Stimulated activated CD8-positive, alpha-beta memory T cell treated with anti-CD3 and anti-CD28 coated beads, Interleukin-4, amount 100 ng/mL, for 1 hour (primary cell): ENCODE data around the gene RFPL1.
A peak's percentile ranks its signal among the peaks of the same experiment; 100 is the strongest.

Experiments used
- DNase-seq, 2 donors: peaks; one replicate each; pipeline ENCODE4 v3.0.0-alpha.2; 2020; ENCODE audit warnings: low read depth in 2 of 2, low spot score in 1 of 2

RFPL1 gene

DNA sequence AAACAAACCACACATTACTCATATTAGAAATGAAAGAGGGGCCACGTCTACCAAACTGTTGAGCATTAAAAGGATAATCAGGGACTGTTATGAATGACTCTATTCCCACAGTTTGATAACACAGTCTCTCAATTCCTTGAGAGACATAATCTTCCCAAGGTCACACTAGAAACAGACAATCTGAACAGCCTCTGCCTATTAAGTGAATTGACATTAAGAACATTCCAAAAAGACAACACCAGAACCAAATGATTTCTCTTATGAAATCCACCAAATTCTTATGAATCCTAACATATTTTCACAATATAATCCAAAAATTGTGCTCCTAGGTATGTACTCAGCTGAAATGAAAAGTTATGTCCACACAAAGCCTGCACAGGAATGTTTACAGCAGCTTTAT lies 4.6 kb downstream of the RFPL1 start:
- no peak for DNase-seq

DNA sequence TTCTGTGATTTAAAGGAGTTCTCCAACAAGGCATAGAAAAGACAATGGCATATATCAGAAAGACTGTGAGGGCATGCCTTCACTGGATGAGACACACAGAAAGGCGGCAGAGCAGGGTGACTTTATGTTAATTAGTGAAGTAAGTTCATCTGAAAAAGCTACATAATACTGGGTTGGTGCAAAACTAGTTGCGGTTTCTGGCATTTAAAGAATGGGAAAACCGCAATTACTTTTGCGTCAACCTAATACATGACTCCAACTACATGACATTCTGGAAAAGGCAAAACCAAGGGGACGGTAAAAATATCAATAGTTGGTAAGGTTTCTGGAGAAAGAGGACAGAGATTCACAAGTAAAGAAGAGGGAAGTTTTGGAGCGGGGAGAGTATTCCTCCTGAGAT lies 5.1 kb downstream of the RFPL1 start:
- no peak for DNase-seq

DNA sequence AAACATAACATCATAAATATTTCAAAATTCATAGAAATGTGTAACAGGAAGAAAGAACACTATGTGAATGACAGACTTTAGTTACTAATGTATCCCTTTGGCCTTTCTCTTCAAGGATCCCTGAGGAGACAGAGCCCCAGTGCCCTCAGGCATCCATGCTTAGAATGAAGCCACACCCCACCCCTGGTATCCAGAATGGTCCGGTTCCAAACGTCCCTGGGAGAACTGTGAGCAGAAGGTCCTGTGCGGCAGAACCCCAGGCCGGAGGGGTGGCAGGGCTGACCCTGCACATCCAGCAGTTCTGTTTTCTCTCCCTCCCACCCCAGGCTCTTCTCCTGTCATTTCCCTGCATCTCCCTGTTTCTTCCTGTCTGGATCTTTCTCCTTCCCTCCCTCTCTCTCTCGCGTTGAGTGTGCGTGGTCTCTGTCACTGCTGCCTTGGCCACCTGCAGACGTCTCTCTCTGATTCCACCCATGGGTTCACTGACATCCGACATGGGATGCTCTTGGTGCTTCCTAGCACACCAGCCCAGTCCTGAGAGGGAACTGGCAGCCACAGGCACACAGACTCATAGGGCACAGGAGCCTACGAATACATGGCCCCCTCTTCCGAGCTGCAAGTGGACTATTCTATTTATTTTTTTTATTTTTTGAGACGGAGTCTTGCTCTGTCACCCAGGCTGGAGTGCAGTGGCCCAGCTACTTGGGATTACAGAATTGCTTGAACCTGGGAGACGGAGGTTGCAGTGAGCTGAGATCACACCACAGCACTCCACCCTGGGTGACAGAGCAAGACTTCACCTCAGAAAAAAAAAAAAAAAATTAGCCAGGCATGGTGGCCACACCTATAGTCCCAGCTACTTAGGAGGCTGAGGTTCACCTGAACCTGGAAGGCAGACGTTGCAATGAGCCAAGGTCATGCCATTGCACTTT lies 5.7 kb downstream of the RFPL1 start:
- no peak for DNase-seq

- DNase-seq: no peak
Measured at GRCh38 chr22:29445508-29445907, 7.1 kb downstream of the RFPL1 start.

DNA sequence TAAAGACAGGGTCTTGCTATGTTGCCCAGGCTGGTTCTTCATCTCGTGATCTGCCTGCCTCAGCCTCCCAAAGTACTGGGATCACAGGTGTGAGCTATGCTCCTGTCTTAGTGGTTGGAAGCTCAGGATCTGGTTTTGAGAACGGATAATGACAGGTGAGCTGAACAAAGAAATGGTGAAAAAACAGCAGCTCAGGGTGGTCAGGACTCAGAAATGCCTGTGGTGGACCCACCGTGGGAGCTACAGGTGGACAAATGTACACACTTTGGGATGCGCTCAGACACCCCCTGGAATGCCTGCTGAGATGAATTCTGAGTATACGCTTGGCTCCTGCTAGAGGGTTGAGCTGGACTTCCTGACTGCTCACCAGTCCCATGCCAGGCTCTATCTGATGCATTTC lies 9.5 kb downstream of the RFPL1 start:
- DNase-seq: no peak

DNA sequence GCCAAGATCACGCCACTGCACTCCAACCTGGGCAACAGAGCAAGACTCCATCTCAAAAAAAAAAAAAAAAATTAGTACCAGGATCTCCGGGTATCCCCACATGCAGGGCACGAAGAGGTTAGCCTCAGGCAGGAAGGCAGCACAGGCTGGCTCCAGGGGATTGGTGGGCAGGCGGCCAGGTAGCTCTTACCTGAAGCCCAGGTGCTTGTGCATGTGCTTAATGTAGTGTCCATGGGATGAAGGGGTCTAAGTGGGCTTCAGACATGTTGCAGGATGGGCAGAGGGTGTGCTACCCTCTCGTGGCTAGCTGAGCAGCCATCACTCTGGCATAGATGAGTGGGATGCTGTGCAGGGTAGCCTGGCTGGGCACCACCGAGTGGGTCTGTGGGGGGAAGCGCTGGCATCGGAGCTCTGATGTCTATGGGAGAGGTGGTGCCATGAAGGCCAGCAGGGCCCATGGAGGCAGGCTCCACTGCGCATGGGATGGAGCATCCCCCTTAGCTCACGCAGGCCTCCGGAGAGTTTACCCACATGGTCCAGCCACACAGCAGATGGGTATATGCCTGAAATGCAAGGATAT lies 11.0 kb downstream of the RFPL1 start:
- no peak for DNase-seq

DNA sequence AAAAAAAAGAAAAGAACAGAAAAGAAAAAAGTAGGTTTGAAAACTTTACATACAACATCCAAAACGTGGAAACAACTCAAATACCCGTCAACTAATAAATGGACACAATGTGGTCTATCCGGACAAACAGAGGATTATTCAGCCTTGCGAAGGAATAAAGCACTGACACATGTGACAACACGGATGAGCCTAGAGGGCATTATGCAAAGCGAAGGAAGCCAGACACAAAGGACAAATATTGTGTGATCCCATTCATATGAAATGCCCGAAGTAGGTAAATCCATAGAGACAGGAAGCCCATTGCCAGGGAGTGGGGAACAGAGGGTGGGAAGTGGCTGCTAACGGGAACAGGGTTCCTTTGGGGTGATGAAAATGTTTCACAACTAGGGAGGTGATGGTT lies 11.8 kb downstream of the RFPL1 start:
- no peak for DNase-seq

GRCh38 chr22:29451863-29452262 lies 13.5 kb downstream of the RFPL1 start:
- no peak for DNase-seq

DNA sequence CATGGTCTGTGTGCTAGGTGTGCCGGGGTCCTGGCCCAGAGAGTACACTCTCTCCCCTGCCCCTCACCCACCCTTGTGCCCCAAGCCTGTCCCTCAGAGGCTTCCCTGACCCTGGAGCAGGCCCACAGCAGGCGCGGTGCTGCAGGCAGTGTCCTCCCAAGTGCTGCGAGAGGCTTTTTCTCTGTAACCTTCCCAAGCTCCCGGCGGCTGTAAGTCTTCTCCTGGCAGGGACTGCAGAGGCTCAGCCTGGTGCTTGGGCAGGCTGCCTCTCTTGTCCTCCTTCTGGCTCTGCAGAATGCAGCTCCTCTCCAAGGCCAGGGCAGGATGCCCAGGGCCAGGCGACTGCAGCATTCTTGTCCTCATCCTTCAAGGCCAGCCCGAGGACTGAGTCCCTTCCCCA lies 15.9 kb downstream of the RFPL1 start:
- no peak for DNase-seq

DNA sequence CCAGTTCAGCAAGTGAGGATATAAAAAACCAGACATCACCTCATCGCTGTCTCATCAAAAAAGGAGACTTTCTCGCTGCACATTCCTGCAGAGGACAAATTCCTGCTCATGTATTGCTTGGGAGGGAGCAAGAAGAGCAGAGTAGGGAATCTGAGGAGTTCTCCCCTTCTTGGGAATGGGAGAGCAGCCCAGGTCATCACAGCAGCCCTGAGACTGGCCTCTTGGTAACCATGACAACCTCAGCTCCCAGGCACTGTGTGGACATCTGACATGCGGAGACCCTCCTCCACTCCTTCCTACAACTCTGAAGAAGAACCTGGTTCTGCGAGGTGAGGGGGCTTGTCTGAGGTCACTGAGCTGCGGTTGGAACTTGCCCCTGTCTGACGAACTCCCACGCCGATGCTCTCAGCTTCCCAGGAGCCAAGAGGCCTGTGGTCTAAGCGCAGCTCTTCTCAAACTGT lies 17.9 kb downstream of the RFPL1 start:
- no peak for DNase-seq

DNA sequence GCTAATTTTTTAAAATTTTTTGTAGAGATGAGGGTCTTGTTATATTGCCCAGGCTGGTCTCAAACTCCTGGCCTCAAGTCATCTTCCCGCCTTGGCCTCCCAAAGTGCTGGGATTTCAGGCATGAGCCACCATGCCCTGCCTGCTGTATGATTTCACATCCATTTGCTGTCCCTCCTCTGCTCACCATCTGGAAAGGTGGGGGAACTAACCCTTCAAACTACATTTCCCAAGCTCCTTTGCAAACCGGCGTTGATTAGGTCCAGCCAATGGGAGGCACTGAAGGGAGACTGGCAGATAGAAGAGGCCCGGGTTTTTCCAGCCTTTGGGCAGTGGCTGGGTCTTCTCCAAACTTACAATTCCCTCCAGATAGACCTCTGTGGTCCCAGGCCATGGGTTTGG lies 19.3 kb downstream of the RFPL1 start:
- DNase-seq: no peak

GRCh38 chr22:29458551-29458950 lies 20.2 kb downstream of the RFPL1 start:
- DNase-seq: no peak

DNA sequence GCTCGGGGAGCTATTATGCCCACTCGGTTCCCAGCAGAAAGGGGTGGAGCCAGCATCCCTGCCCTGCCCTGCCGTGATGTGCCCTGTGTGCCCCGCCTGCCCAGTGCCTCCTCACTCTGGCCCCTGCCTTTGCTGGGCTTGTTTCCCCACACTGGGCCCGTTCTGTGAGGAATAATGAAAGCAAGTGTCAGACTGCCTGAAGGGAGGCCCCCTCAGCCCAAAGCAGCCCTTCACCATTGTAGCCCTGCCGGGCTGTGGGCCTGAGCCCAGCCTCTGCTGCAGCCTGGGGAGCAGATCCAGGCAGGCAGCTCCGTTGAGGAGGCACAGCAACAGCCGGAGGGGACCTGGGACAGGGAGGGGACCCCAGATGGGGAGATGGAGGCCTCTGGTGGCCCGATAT lies 21.4 kb downstream of the RFPL1 start:
- DNase-seq: no peak

DNA sequence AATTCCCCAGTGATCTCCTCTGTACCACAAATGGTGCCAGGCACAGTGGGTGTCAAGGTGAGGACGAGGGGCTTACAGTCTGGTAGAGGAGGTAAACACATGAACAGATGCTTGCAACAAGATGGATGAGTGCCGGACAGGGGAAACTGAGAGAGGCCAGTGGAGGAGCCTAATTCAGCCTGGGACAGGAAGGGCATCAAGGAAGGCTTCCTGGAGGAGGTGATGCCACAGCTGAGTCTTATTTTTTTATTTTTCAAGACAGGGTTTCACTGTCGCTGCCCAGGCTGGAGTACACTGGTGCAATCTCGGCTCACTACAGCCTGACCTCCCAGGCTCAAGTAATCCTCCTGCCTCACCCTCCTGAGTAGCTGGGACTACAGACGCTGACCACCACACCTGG lies 22.9 kb downstream of the RFPL1 start:
- no peak for DNase-seq

GRCh38 chr22:29463629-29464028 lies 25.2 kb downstream of the RFPL1 start:
- DNase-seq: no peak

DNA sequence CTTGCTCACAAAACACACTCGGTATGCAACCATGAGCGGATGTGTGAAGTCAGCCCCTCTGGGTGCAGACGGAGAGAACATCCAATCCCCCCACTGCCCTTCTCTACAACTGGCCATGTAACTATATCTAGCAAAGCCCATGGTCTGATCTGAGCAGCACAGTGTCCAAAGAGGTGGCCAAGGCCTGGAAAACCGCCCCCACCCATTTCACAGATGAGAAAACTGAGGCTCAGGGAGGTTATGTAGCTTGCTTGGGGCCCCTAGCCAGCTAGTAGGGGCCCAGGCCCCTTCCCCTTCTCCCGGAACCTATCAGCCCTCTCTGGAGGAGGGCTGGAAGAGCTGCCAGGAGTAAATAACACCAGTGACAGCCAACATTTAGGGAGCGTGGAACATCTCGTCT lies 26.2 kb downstream of the RFPL1 start:
- DNase-seq: no peak

DNA sequence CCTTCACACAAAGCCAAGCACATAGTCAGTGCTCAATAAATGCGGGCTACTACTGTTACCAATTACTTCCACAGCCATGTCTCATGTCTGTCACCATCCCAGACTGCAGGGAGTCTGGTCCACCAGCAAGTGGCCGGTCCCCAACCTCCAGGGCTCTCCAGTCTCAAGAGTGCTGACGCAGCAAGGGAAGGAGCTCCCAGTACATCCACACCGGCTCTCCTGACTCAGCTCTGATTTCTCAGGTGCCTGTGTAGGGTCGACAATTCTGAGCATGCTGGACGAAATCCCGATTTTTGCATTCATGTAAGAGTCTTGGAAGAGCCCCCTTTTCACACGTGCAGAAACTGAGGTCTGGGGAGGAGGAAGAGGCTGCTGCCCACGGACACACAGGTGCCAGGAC lies 31.4 kb downstream of the RFPL1 start:
- DNase-seq: no peak

DNA sequence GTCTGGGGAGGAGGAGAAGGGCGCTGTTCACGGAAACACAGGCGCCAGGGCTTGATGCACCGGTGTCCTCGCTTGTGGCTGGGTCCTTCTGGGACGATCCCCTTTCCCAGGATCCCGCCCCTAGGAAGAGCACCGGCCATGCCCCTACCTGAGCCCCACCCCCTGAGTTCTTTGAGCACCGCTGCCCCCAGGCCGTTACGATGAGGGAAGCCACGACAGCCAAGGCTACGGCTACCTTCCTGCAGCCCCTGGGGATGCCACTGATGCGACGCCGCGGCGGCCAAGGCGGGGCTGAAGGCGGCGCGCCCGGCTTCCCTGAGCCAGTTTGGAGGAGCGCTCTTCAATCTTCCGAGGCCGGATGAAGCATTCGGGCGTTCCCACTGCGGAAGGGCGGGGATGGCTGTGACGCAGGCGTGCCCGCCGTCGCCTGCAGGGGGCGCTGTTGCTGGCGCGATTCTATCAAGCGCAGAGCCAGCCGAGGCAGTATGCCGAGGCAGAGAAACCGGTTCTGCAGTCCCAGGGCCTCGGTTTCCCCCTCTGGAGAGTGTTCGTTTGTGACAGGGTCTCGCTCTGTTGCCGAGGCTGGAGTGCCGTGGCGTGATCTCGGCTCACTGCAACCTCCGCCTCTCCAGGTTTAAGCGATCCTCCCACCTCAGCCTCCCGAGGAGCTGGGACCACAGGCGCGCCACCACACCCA lies 31.9 kb downstream of the RFPL1 start:
- peak; percentile 8 to 19 for DNase-seq

- no peak for DNase-seq
Measured at GRCh38 chr22:29473001-29473400, 34.6 kb downstream of the RFPL1 start.

- no peak for DNase-seq
Measured at GRCh38 chr22:29475550-29475949, 37.2 kb downstream of the RFPL1 start.

DNA sequence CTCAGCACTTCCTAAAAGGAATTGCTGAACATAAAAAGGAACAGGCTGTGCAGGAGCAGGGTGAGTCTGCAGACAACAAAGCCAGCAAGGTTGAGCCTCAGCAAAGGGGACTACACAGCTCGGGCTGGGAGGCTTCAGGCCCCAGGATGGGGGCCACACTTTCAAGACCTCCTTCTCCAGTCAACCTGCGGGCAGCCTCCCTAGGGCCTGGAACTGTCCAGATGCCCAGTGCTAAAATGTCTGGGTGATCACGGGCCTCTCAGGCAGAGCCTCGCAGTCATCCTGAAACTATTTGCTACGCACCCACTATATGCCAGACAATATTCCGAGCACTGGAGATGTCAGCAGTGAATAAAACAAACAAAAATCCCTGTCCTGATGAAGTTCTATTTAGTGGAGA lies 37.7 kb downstream of the RFPL1 start:
- DNase-seq: no peak

- no peak for DNase-seq
Measured at GRCh38 chr22:29477723-29478318, 39.4 kb downstream of the RFPL1 start.
